Calu3 (cell line): ENCODE measurements around the gene PPP1R12A. TPM values are rescaled to one million over a fixed set of nuclear protein-coding genes. Genes with fewer than 3 reads are reported as not detected.

Source experiments
- BruUV-seq: library from RNA; stranded (reverse); fragments of 400-500 nt; replicated peaks from 2 replicates; lab custom pipeline; 2021; lab: Mats Ljungman, UMichigan
- CTCF ChIA-PET: fragments of 300-600 bp; sonication (Branson Sonifier 250); formaldehyde crosslinking; loops from one replicate; lab custom pipeline; 2022; ENCODE audit warnings: antibody characterized with exemption; lab: Charles Lee
- DNase-seq: peaks from one replicate; pipeline ENCODE4 v3.0.0; 2022
- H3K27ac Mint-ChIP-seq: one replicate; pipeline ENCODE4 v1.8.0; 2022; ENCODE audit warnings: mixed read lengths; ENCODE audit not compliant: unreplicated experiment
- H3K27me3 Mint-ChIP-seq: one replicate; pipeline ENCODE4 v1.8.0; 2022; ENCODE audit warnings: mixed read lengths; ENCODE audit not compliant: unreplicated experiment
- H3K36me3 Mint-ChIP-seq: one replicate; pipeline ENCODE4 v1.8.0; 2022; ENCODE audit warnings: mild to moderate bottlenecking, moderate library complexity, mixed read lengths; ENCODE audit not compliant: insufficient read depth, unreplicated experiment
- H3K4me1 Mint-ChIP-seq: one replicate; pipeline ENCODE4 v1.8.0; 2022; ENCODE audit warnings: mild to moderate bottlenecking, low read depth, mixed read lengths; ENCODE audit not compliant: unreplicated experiment
- H3K4me3 Mint-ChIP-seq: one replicate; pipeline ENCODE4 v1.8.0; 2022; ENCODE audit warnings: mild to moderate bottlenecking, low read depth, moderate library complexity, mixed read lengths; ENCODE audit not compliant: unreplicated experiment
- H3K9me3 Mint-ChIP-seq: one replicate; pipeline ENCODE4 v1.8.0; 2022; ENCODE audit warnings: low read depth, mixed read lengths; ENCODE audit not compliant: unreplicated experiment
- CTCF ChIP-seq: fragments of 200-600 bp; IDR thresholded peaks from one replicate; pipeline ENCODE4 v1.8.0; 2022; ENCODE audit warnings: antibody characterized with exemption; ENCODE audit not compliant: unreplicated experiment
- intact Hi-C: fragments of 100-400 bp; cut with micrococcal nuclease; formaldehyde crosslinking; loops from one replicate; pipeline ENCODE4 v1.10.0; 2022; ENCODE audit not compliant: unreplicated experiment
- total RNA-seq: library from RNA; stranded (reverse); gene quantifications from 2 replicates; pipeline ENCODE4 v1.2.3, GENCODE V29; 2022

The PPP1R12A gene
- total RNA-seq, 1 experiment from 2014 or later = 97.4 TPM

- Mint-ChIP-seq H3K4me1 (peaks cover 7% of the 10 kb centered on the region), H3K4me3 (no peak overlapping the region), H3K27me3 (no peaks in the 10 kb centered on the region), H3K27ac (no peak overlapping the region), H3K9me3 (no peaks in the 10 kb centered on the region), H3K36me3 (peaks cover 15% of the 10 kb centered on the region)
- CTCF ChIA-PET = interaction anchor here (0.6 kb wide), 1 partner anchor 9 kb away, joined by 3 read pairs; no protein-coding TSS in a partner anchor
- intact Hi-C loops = loop anchor here (10.0 kb wide), 2 partner anchors 145 to 215 kb away; no protein-coding TSS in a partner anchor
- no TSS peak for BruUV-seq
- no peak for DNase-seq
- no peak for TF ChIP-seq CTCF
These were observed 4.9 kb upstream of the PPP1R12A start for GRCh38 chr12:79939728-79940310.

- no TSS peak for BruUV-seq
- H3K4me1 Mint-ChIP-seq = peaks cover 7% of the 10 kb centered on the region
- no peak overlapping the region for H3K27ac Mint-ChIP-seq
- no peaks in the 10 kb centered on the region for H3K27me3 Mint-ChIP-seq
- no peaks in the 10 kb centered on the region for H3K9me3 Mint-ChIP-seq
- H3K36me3 Mint-ChIP-seq = peaks cover 25% of the 10 kb centered on the region
- no peak overlapping the region for H3K4me3 Mint-ChIP-seq
- CTCF ChIA-PET = no interaction called here
- DNase-seq = no peak
- intact Hi-C loops = loop anchor here (10.0 kb wide), 2 partner anchors 146 to 216 kb away; no protein-coding TSS in a partner anchor
- TF ChIP-seq CTCF = no peak
These were observed 3.9 kb upstream of the PPP1R12A start for GRCh38 chr12:79938843-79939242.

GRCh38 chr12:79936670-79937069, 1.8 kb upstream of the PPP1R12A start:
- H3K36me3 Mint-ChIP-seq = peaks cover 40% of the 10 kb centered on the region
- no peaks in the 10 kb centered on the region for H3K9me3 Mint-ChIP-seq
- no TSS peak for BruUV-seq
- H3K27ac Mint-ChIP-seq = no peak overlapping the region
- peaks cover 14% of the 10 kb centered on the region for H3K4me1 Mint-ChIP-seq
- H3K27me3 Mint-ChIP-seq = no peaks in the 10 kb centered on the region
- no peak overlapping the region for H3K4me3 Mint-ChIP-seq
- CTCF ChIA-PET = no interaction called here
- no peak for TF ChIP-seq CTCF
- DNase-seq = no peak
- intact Hi-C loops = loop anchor here (10.0 kb wide), 2 partner anchors 148 to 218 kb away; no protein-coding TSS in a partner anchor

- Mint-ChIP-seq H3K4me3 (peak overlapping the region; percentile 93), H3K9me3 (no peaks in the 10 kb centered on the region), H3K27ac (peak overlapping the region; percentile 94), H3K36me3 (peaks cover 40% of the 10 kb centered on the region), H3K27me3 (no peaks in the 10 kb centered on the region), H3K4me1 (peaks cover 14% of the 10 kb centered on the region)
- TSS peak; percentile 83 for BruUV-seq
- CTCF ChIA-PET = interaction anchor here (0.8 kb wide), 1 partner anchor 26 kb away, joined by 3 read pairs; no protein-coding TSS in a partner anchor
- intact Hi-C loops = loop anchor here (1.0 to 10.0 kb wide), 4 partner anchors 49 to 251 kb away; no protein-coding TSS in a partner anchor
- TF ChIP-seq CTCF = no peak
- DNase-seq = peak; percentile 20
These were observed 888 bp upstream of the PPP1R12A start for GRCh38 chr12:79935624-79936345.
